Heart left ventricle (tissue), 16 donors: ENCODE data around the gene TEX55. TPM values are rescaled to one million over a fixed set of nuclear protein-coding genes. Genes with fewer than 3 reads are reported as not detected.

Source experiments
- ATAC-seq, 4 donors: fragments of 200-7000 bp; cut with Tn5 transposase; one replicate each; pipeline ENCODE4 v1.9.1; 2020 to 2022; ENCODE audit warnings: moderate library complexity in 4 of 4, mild to moderate bottlenecking in 3 of 4, moderate number of reproducible peaks in 1 of 4
- DNase-seq, 5 donors: peaks; one replicate each; pipeline ENCODE4 v3.0.0-alpha.2; 2020
- H3K27ac ChIP-seq, 12 donors: fragments of 200-600 bp; sonication (generic) in 4 of 12; one replicate each; pipeline versions ENCODE4 v1.5.0 to v1.8.0; 2016 to 2022; ENCODE audit warnings: mild to moderate bottlenecking in 2 of 12
- H3K27me3 ChIP-seq, 9 donors: fragments of 200-600 bp; sonication (generic) in 2 of 9; one replicate each; pipeline versions ENCODE4 v1.5.1 to v1.8.0; 2016 to 2022; ENCODE audit warnings: mild to moderate bottlenecking in 3 of 9
- H3K36me3 ChIP-seq, 9 donors: fragments of 200-600 bp; sonication (generic) in 2 of 9; one replicate each; pipeline versions ENCODE4 v1.5.0 to v1.8.0; 2018 to 2022; ENCODE audit warnings: mild to moderate bottlenecking in 2 of 9
- H3K4me1 ChIP-seq, 12 donors: fragments of 200-600 bp; sonication (generic) in 4 of 12; one replicate each; pipeline versions ENCODE4 v1.5.0 to v1.8.0; 2016 to 2022; ENCODE audit warnings: mild to moderate bottlenecking in 3 of 12
- H3K4me3 ChIP-seq, 12 donors: fragments of 200-600 bp; sonication (generic) in 4 of 12; one replicate each; pipeline versions ENCODE4 v1.5.0 to v1.8.0; 2017 to 2022; ENCODE audit warnings: mild to moderate bottlenecking in 9 of 12, moderate library complexity in 4 of 12
- H3K9me3 ChIP-seq, 12 donors: fragments of 200-600 bp; sonication (generic) in 4 of 12; one replicate each; pipeline versions ENCODE4 v1.5.0 to v1.8.0; 2016 to 2022; ENCODE audit warnings: mild to moderate bottlenecking in 1 of 12
- CTCF ChIP-seq, 12 donors: fragments of 200-600 bp; sonication (generic) in 4 of 12; IDR thresholded peaks; one replicate each; pipeline versions ENCODE4 v1.5.0 to v1.8.0; 2018 to 2022; ENCODE audit warnings: antibody characterized with exemption in 12 of 12, mild to moderate bottlenecking in 5 of 12
- POLR2A ChIP-seq, 2 donors: fragments of 450-650 bp; IDR thresholded peaks; one replicate each; pipeline ENCODE4 v1.6.1; 2017; ENCODE audit warnings: antibody characterized with exemption in 2 of 2, mild to moderate bottlenecking in 2 of 2, moderate library complexity in 2 of 2
- WGBS, 4 donors: extraction: QIAGEN DNeasy Blood & Tissue Kit in 2 of 4; methylation state at CpG; one replicate each; pipeline versions ENCODE4 v1.1.5 to v1.1.7; 2013 to 2018; 5-methylcytosine and 5-hydroxymethylcytosine counted together
- intact Hi-C, 10 donors: fragments of 100-400 bp; cut with DNase I; formaldehyde crosslinking; loops; one replicate each; pipeline versions ENCODE4 v1.11.1 to v1.14.2; 2022
- polyA plus RNA-seq, 2 donors: library from polyadenylated mRNA; stranded (reverse); fragments of 200-250 nt; gene quantifications; one replicate each; pipeline ENCODE4 v1.2.3, GENCODE V29; 2013
- total RNA-seq, 9 donors: library from RNA; depleted of rRNA in 2 of 9; stranded (reverse); fragments of >200 nt in 2 of 9; fragmentation: NEBNext Ultra II Directional in 3 of 9; extraction: Animal tissue kit (Norgen Biotek cat#: 25700) in 3 of 9; gene quantifications; one replicate each; pipeline versions ENCODE4 v1.1.0 to v1.2.4, GENCODE V29; 2016 to 2023
- donor health status: ischemic (EF 13 %, LVEDD 7.1; RV severe dilation, severe dysfunction).
- donor health status: healthy with polysubstance abuse.
- donor health status: DM: no; HTN: yes; CAD: no.
- donor health status: DM: no; HTN: no; CAD: no.
- donor health status: ischemic (EF 25% LVEDD 6.9; RV normal size, moderate dysfunction).
- donor health status: ischemic (EF 25% LVEDD 5.7; RV mildly dilated, moderate dysfunction).
- donor health status: healthy.
- donor health status: DM: yes; HTN: yes; CAD: no.
- donor health status: ischemic (EF 35%, LVEDD 5.7; RV mildly dilated, moderate dysfunction).
- donor health status: nonischemic (EF 11% LVEDD 7.7; RV severe dilation, severe dysfunction).
- donor health status: DM: yes; HTN: yes; CAD: no.
- donor health status: PGD.
- donor health status: ischemic (EF 29% LVEDD 5.4; RV normal size, mild dysfunction).
- donor health status: nonischemic (EF 23%, LVEDD 6.1; RV moderate dilation, normal function).

Gene TEX55
- total and polyA plus RNA-seq, 11 donors: not detected

- ATAC-seq: peak in 1 of 4 donors; percentile 61
- TF ChIP-seq POLR2A (IDR thresholded peaks at IDR 0.05) (no peak), CTCF (IDR thresholded peaks at IDR 0.05) (no peak)
- H3K27ac ChIP-seq: no peak overlapping the region
- no peaks in the 10 kb centered on the region for H3K9me3 ChIP-seq
- whole genome bisulfite sequencing, 4 donors: 84 to 87% (median 86%) methylated on average over 10 of the region's 10 CpGs
- H3K4me1 ChIP-seq: no peaks in the 10 kb centered on the region
- no peaks in the 10 kb centered on the region for H3K36me3 ChIP-seq
- no peak overlapping the region for H3K4me3 ChIP-seq
- intact Hi-C loops: no loop called here
- H3K27me3 ChIP-seq: peaks cover 0 to 3% (median 0%) of the 10 kb centered on the region in 9 donors
- no peak for DNase-seq
Measured at GRCh38 chr3:119175872-119176756, 30.1 kb downstream of the TEX55 start.

- TF ChIP-seq POLR2A (IDR thresholded peaks at IDR 0.05) (no peak), CTCF (IDR thresholded peaks at IDR 0.05) (no peak)
- Histone ChIP-seq H3K36me3 (no peaks in the 10 kb centered on the region), H3K27me3 (peaks cover 0 to 3% (median 0%) of the 10 kb centered on the region in 9 donors), H3K27ac (no peak overlapping the region), H3K4me3 (no peak overlapping the region), H3K9me3 (no peaks in the 10 kb centered on the region), H3K4me1 (no peaks in the 10 kb centered on the region)
- no peak for ATAC-seq
- no peak for DNase-seq
- intact Hi-C loops: no loop called here
- WGBS, 4 donors: 76 to 78% (median 77%) methylated on average over 4 of the region's 4 CpGs
Measured at GRCh38 chr3:119176778-119177177, 30.8 kb downstream of the TEX55 start.

- Histone ChIP-seq H3K4me3 (no peak overlapping the region), H3K36me3 (no peaks in the 10 kb centered on the region), H3K4me1 (no peaks in the 10 kb centered on the region), H3K27ac (no peak overlapping the region), H3K9me3 (no peaks in the 10 kb centered on the region), H3K27me3 (peaks cover 0 to 3% (median 0%) of the 10 kb centered on the region in 9 donors)
- DNase-seq (no peak), ATAC-seq (no peak)
- 83 to 87% (median 85%) methylated on average over 4 of the region's 4 CpGs for WGBS, 4 donors
- intact Hi-C loops: no loop called here
- no peak for TF ChIP-seq CTCF (IDR thresholded peaks at IDR 0.05)
- TF ChIP-seq POLR2A (IDR thresholded peaks at IDR 0.05): no peak
Measured at GRCh38 chr3:119177321-119177720, 31.4 kb downstream of the TEX55 start.

- no peaks in the 10 kb centered on the region for H3K4me1 ChIP-seq
- H3K4me3 ChIP-seq: no peak overlapping the region
- intact Hi-C loops: no loop called here
- no peak for ATAC-seq
- H3K9me3 ChIP-seq: no peaks in the 10 kb centered on the region
- H3K27me3 ChIP-seq: peaks cover 0 to under 1% (median 0%) of the 10 kb centered on the region in 9 donors
- no peaks in the 10 kb centered on the region for H3K36me3 ChIP-seq
- WGBS, 4 donors: 68 to 72% (median 71%) methylated on average over 3 of the region's 3 CpGs
- DNase-seq: no peak
- no peak overlapping the region for H3K27ac ChIP-seq
- TF ChIP-seq POLR2A (IDR thresholded peaks at IDR 0.05): no peak
Measured at GRCh38 chr3:119181765-119182164, 35.8 kb downstream of the TEX55 start.
